HUES64 (cell line): ENCODE measurements around the gene ZNF775.

Experiments used
- H3K27ac ChIP-seq: 2 replicates; pipeline ENCODE4 v1.7.0; 2013; ENCODE audit warnings: low read depth, low read length, inconsistent platforms
- H3K27me3 ChIP-seq: 2 replicates; pipeline ENCODE4 v1.6.1; 2013; ENCODE audit warnings: mild to moderate bottlenecking, low read length; ENCODE audit not compliant: insufficient read depth
- H3K36me3 ChIP-seq: 2 replicates; pipeline ENCODE4 v1.6.1; 2013; ENCODE audit warnings: mild to moderate bottlenecking, low read length; ENCODE audit not compliant: insufficient read depth
- H3K4me1 ChIP-seq: 2 replicates; pipeline ENCODE4 v1.6.1; 2013; ENCODE audit warnings: mild to moderate bottlenecking, low read length, moderate library complexity; ENCODE audit not compliant: insufficient read depth
- H3K4me3 ChIP-seq: 2 replicates; pipeline ENCODE4 v1.5.1; 2013; ENCODE audit warnings: mild to moderate bottlenecking, low read length, moderate library complexity
- H3K9ac ChIP-seq: 2 replicates; pipeline ENCODE4 v1.6.1; 2013; ENCODE audit warnings: mild to moderate bottlenecking, low read depth, low read length
- H3K9me3 ChIP-seq: 2 replicates; pipeline ENCODE4 v1.6.1; 2013; ENCODE audit warnings: low read depth, low read length; ENCODE audit not compliant: insufficient read depth
- WGBS: fragments of 150-250, 120-280 bp; methylation state at CpG from one replicate; pipeline ENCODE4 v1.1.7; 2013; ENCODE audit warnings: missing lambda C conversion rate; 5-methylcytosine and 5-hydroxymethylcytosine counted together

Gene ZNF775

GRCh38 chr7:150370612-150371071 lies 8.5 kb upstream of the ZNF775 start:
- peak overlapping the region; percentile 60; the same call in 1 of the 2 replicates for H3K4me3 ChIP-seq
- peaks cover 49% of the 10 kb centered on the region for H3K36me3 ChIP-seq
- 87% methylated on average over 3 of the region's 3 CpGs for WGBS
- no peaks in the 10 kb centered on the region for H3K27me3 ChIP-seq
- no peaks in the 10 kb centered on the region for H3K9me3 ChIP-seq
- H3K27ac ChIP-seq = peak overlapping the region; percentile 28; the same call in 1 of the 2 replicates
- peaks cover 33% of the 10 kb centered on the region for H3K4me1 ChIP-seq
- H3K9ac ChIP-seq = peak overlapping the region; percentile 96; the same call in 1 of the 2 replicates

- no peak overlapping the region for H3K4me3 ChIP-seq
- H3K9ac ChIP-seq = 0 out of 2 replicates have a peak overlapping the region, but pooled peaks have one; percentile 96
- no peaks in the 10 kb centered on the region for H3K27me3 ChIP-seq
- H3K36me3 ChIP-seq = peaks cover 49% of the 10 kb centered on the region
- WGBS = 94% methylated on average over 48 of the region's 48 CpGs
- H3K4me1 ChIP-seq = peaks cover 33% of the 10 kb centered on the region
- H3K9me3 ChIP-seq = no peaks in the 10 kb centered on the region
- H3K27ac ChIP-seq = 0 out of 2 replicates have a peak overlapping the region, but pooled peaks have one; percentile 10
Measured at GRCh38 chr7:150371131-150371995, 7.8 kb upstream of the ZNF775 start.

- 96% methylated on average over 30 of the region's 30 CpGs for WGBS
- Histone ChIP-seq H3K27me3 (no peaks in the 10 kb centered on the region), H3K36me3 (peaks cover 49% of the 10 kb centered on the region), H3K9me3 (no peaks in the 10 kb centered on the region), H3K9ac (no peak overlapping the region), H3K27ac (no peak overlapping the region), H3K4me1 (peaks cover 38% of the 10 kb centered on the region), H3K4me3 (no peak overlapping the region)
Measured at GRCh38 chr7:150371996-150372270, 7.2 kb upstream of the ZNF775 start.

- no peaks in the 10 kb centered on the region for H3K9me3 ChIP-seq
- peaks cover 49% of the 10 kb centered on the region for H3K36me3 ChIP-seq
- H3K4me3 ChIP-seq = no peak overlapping the region
- no peaks in the 10 kb centered on the region for H3K27me3 ChIP-seq
- H3K9ac ChIP-seq = no peak overlapping the region
- no peak overlapping the region for H3K27ac ChIP-seq
- H3K4me1 ChIP-seq = peaks cover 42% of the 10 kb centered on the region
- 94% methylated on average over 79 of the region's 79 CpGs for WGBS
Measured at GRCh38 chr7:150372271-150373048, 6.7 kb upstream of the ZNF775 start.

GRCh38 chr7:150373049-150373801 lies 5.9 kb upstream of the ZNF775 start:
- Histone ChIP-seq H3K36me3 (peaks cover 49% of the 10 kb centered on the region), H3K27me3 (no peaks in the 10 kb centered on the region), H3K9ac (no peak overlapping the region), H3K4me3 (no peak overlapping the region), H3K27ac (no peak overlapping the region; the same call in 1 of the 2 replicates), H3K4me1 (peaks cover 44% of the 10 kb centered on the region), H3K9me3 (no peaks in the 10 kb centered on the region)
- WGBS = 84% methylated on average over 21 of the region's 21 CpGs

GRCh38 chr7:150374026-150374425 lies 5.1 kb upstream of the ZNF775 start:
- Histone ChIP-seq H3K27ac (peak overlapping the region; percentile 39; the same call in 1 of the 2 replicates), H3K4me3 (no peak overlapping the region), H3K9me3 (no peaks in the 10 kb centered on the region), H3K9ac (no peak overlapping the region), H3K27me3 (no peaks in the 10 kb centered on the region), H3K4me1 (peaks cover 47% of the 10 kb centered on the region), H3K36me3 (peaks cover 49% of the 10 kb centered on the region)
- WGBS = 85% methylated on average over 4 of the region's 4 CpGs

GRCh38 chr7:150374472-150374871 lies 4.7 kb upstream of the ZNF775 start:
- 86% methylated on average over 5 of the region's 5 CpGs for WGBS
- Histone ChIP-seq H3K27ac (peak overlapping the region; percentile 39; the same call in 1 of the 2 replicates), H3K9ac (no peak overlapping the region), H3K27me3 (no peaks in the 10 kb centered on the region), H3K4me1 (peaks cover 47% of the 10 kb centered on the region), H3K9me3 (no peaks in the 10 kb centered on the region), H3K36me3 (peaks cover 49% of the 10 kb centered on the region), H3K4me3 (no peak overlapping the region)

GRCh38 chr7:150375662-150376521 lies 3.2 kb upstream of the ZNF775 start:
- Histone ChIP-seq H3K27me3 (no peaks in the 10 kb centered on the region), H3K36me3 (peaks cover 37% of the 10 kb centered on the region), H3K4me1 (peaks cover 45% of the 10 kb centered on the region), H3K9ac (no peak overlapping the region), H3K4me3 (no peak overlapping the region), H3K27ac (peak overlapping the region; percentile 5; the same call in 1 of the 2 replicates), H3K9me3 (no peaks in the 10 kb centered on the region)
- WGBS = 91% methylated on average over 10 of the region's 10 CpGs

- no peaks in the 10 kb centered on the region for H3K9me3 ChIP-seq
- WGBS = 85% methylated on average over 6 of the region's 6 CpGs
- peaks cover 50% of the 10 kb centered on the region for H3K4me1 ChIP-seq
- H3K9ac ChIP-seq = no peak overlapping the region
- peaks cover 30% of the 10 kb centered on the region for H3K36me3 ChIP-seq
- H3K27me3 ChIP-seq = no peaks in the 10 kb centered on the region
- no peak overlapping the region for H3K27ac ChIP-seq
- no peak overlapping the region for H3K4me3 ChIP-seq
Measured at GRCh38 chr7:150376560-150376959, 2.6 kb upstream of the ZNF775 start.

- H3K9me3 ChIP-seq = no peaks in the 10 kb centered on the region
- H3K27me3 ChIP-seq = no peaks in the 10 kb centered on the region
- H3K4me1 ChIP-seq = peaks cover 54% of the 10 kb centered on the region
- no peak overlapping the region for H3K9ac ChIP-seq
- no peak overlapping the region for H3K4me3 ChIP-seq
- WGBS = 59% methylated on average over 2 of the region's 3 CpGs
- H3K27ac ChIP-seq = peak overlapping the region; percentile 99; the same call in 1 of the 2 replicates
- peaks cover 25% of the 10 kb centered on the region for H3K36me3 ChIP-seq
Measured at GRCh38 chr7:150377196-150377595, 1.9 kb upstream of the ZNF775 start.
